Measurements from ENCODE around the gene XPNPEP2. TPM values are rescaled to one million over a fixed set of nuclear protein-coding genes. Genes with fewer than 3 reads are reported as not detected.
A peak's percentile ranks its signal among the peaks of the same experiment; 100 is the strongest.

XPNPEP2 gene
- total RNA-seq, 4 donors from 2014 or later: 3.2 to 52.0 (median 34.1) TPM

DNA sequence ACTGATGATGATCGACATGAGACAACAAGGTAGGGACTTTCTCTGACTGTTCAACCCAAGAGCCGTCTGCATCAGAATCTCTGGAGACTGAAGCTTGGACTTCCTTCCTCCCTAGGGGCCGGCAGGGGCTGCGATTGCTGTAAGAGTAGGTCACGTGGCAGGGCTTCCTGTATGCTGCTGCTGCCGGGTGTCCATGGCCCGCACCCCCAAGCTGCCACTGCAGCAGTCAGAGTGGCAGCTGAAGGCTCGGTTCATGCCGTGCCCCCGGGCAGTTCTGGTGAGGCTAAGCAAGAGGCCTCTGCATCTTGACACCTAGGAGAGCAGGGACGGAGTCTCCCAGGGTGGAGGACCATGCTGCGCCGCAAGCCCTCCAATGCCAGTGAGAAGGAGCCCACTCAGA is 41.0 kb downstream of the XPNPEP2 start, which contains the start of gene SASH3:
TSS of gene SASH3 (plus strand) at position 203 of the 400 bp plus-strand sequence. CDS start at position 352, 149 bp downstream.
- Histone ChIP-seq H3K36me3 (no peaks in the 10 kb centered on the region), H3K27ac (peak within 1 kb of the TSS; percentile 51 to 79 (median 61)), H3K4me3 (peak within 1 kb of the TSS in 2 of 4 donors; percentile 6 to 42), H3K9me3 (no peaks in the 10 kb centered on the region), H3K4me1 (no peaks in the 10 kb centered on the region), H3K27me3 (no peaks in the 10 kb centered on the region)
- in situ Hi-C loops (cut with MboI; ENCODE audit: low pct_ligation_motif_present in 1 of 4, low pct_unique_long_range_greater_than_20kb in 1 of 4, low sequenced_read_pairs in 3 of 4) (no loop called here), intact Hi-C loops (cut with DNase I; ENCODE audit: low total_unique reads) (loop anchor here (1.0 kb wide), 1 partner anchor 17 kb away; no protein-coding TSS in a partner anchor)
- TF ChIP-seq POLR2A (IDR thresholded peaks at IDR 0.05) (peak; percentile 41), EP300 (IDR thresholded peaks at IDR 0.05; ENCODE audit: low read depth) (no peak), POLR2AphosphoS5 (IDR thresholded peaks at IDR 0.05) (peak; percentile 15 to 53 (median 34))
- TF ChIP-seq, protein P1, sequence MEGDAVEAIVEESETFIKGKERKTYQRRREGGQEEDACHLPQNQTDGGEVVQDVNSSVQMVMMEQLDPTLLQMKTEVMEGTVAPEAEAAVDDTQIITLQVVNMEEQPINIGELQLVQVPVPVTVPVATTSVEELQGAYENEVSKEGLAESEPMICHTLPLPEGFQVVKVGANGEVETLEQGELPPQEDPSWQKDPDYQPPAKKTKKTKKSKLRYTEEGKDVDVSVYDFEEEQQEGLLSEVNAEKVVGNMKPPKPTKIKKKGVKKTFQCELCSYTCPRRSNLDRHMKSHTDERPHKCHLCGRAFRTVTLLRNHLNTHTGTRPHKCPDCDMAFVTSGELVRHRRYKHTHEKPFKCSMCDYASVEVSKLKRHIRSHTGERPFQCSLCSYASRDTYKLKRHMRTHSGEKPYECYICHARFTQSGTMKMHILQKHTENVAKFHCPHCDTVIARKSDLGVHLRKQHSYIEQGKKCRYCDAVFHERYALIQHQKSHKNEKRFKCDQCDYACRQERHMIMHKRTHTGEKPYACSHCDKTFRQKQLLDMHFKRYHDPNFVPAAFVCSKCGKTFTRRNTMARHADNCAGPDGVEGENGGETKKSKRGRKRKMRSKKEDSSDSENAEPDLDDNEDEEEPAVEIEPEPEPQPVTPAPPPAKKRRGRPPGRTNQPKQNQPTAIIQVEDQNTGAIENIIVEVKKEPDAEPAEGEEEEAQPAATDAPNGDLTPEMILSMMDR (IDR thresholded peaks at IDR 0.05): no peak
- 62% methylated on average over 9 of the region's 13 CpGs; no CpG with 5 or more reads in 1 of the 2 donors for WGBS, 2 donors (ENCODE audit: low coverage in 1 of 2)
- peak; percentile 63 for DNase-seq

DNA sequence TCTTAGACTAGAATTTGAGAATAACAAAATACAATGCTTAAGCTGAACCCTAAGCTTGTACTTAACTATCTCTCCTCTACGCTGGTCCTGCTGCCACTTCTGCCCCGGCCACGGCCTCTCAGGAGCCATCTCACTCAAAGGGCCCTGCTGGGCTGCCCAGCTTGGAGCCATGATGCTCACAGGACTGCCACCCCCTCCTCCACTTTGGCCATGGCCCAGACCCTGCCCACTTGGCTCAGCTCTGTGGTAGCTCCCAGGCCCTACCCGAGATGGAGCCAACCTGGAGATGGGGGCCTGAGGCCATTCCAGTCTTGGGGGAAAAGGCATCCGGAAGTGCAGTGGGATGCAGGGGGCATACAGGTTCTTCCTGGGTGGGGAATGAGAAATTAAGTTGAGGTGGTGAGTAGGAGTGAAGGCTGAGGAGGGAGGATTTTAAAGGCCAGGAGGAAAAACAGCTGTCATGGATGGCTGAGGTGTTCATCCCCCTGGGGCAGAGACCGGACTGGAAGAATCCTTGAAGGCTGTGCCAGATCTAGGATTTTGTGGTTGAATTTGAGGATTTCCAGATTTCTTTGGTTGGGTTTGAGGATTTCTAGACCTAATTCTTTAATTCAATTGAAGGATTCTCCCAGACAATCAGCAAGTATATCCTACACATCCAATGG is 41.8 kb downstream of the XPNPEP2 start:
- Histone ChIP-seq H3K36me3 (no peaks in the 10 kb centered on the region), H3K27ac (peak overlapping the region; percentile 51 to 79 (median 61)), H3K9me3 (no peaks in the 10 kb centered on the region), H3K4me3 (peak overlapping the region in 2 of 4 donors; percentile 6 to 42), H3K27me3 (no peaks in the 10 kb centered on the region), H3K4me1 (no peaks in the 10 kb centered on the region)
- intact Hi-C loops (cut with DNase I; ENCODE audit: low total_unique reads): no loop called here
- TF ChIP-seq POLR2A (IDR thresholded peaks at IDR 0.05) (no peak), EP300 (IDR thresholded peaks at IDR 0.05; ENCODE audit: low read depth) (no peak), POLR2AphosphoS5 (IDR thresholded peaks at IDR 0.05) (no peak)
- TF ChIP-seq, protein P1 (IDR thresholded peaks at IDR 0.05): no peak
- DNase-seq: no peak
- in situ Hi-C loops (cut with MboI; ENCODE audit: low pct_ligation_motif_present in 1 of 4, low pct_unique_long_range_greater_than_20kb in 1 of 4, low sequenced_read_pairs in 3 of 4): no loop called here
- 66% methylated on average over 6 of the region's 6 CpGs; no CpG with 5 or more reads in 1 of the 2 donors for WGBS, 2 donors (ENCODE audit: low coverage in 1 of 2)

DNA sequence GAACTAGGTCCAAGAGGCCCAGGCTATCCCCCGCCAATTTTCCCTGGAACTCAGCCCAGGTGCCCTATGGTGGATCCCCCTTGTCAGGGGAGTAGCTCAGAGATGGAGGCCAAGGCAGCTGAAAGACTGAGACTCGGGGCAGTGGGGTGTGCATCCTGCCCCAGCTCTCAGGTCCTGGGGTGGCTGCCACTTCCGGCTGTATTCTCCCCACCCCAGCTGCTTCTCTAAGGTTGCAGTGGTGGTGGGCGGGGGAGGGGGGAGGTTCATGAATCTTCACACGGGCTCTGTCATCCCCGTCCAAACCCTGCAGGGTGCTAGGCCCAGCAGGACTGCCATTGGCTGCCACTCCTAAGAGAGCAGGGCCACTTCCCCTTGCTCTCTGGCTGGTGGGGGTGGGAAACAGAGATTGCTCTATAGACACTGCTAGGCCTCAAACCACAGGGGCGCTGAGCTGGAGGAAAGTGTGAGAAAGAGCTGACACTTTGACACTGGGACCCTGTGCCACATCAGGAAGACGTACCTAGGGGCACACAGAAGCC is 42.4 kb downstream of the XPNPEP2 start:
- Histone ChIP-seq H3K4me3 (peak overlapping the region in 2 of 4 donors; percentile 6 to 42), H3K9me3 (no peaks in the 10 kb centered on the region), H3K27me3 (no peaks in the 10 kb centered on the region), H3K4me1 (no peaks in the 10 kb centered on the region), H3K27ac (peak overlapping the region; percentile 51 to 79 (median 61)), H3K36me3 (no peaks in the 10 kb centered on the region)
- in situ Hi-C loops (cut with MboI; ENCODE audit: low pct_ligation_motif_present in 1 of 4, low pct_unique_long_range_greater_than_20kb in 1 of 4, low sequenced_read_pairs in 3 of 4) (no loop called here), intact Hi-C loops (cut with DNase I; ENCODE audit: low total_unique reads) (no loop called here)
- peak in 1 of 3 donors; percentile 28 for TF ChIP-seq POLR2AphosphoS5 (IDR thresholded peaks at IDR 0.05)
- TF ChIP-seq, protein P1 (IDR thresholded peaks at IDR 0.05): no peak
- TF ChIP-seq EP300 (IDR thresholded peaks at IDR 0.05; ENCODE audit: low read depth): no peak
- TF ChIP-seq POLR2A (IDR thresholded peaks at IDR 0.05): peak; percentile 22
- peak; percentile 67 for DNase-seq
- WGBS, 2 donors (ENCODE audit: low coverage in 1 of 2): 77% methylated on average over 7 of the region's 8 CpGs; no CpG with 5 or more reads in 1 of the 2 donors

DNA sequence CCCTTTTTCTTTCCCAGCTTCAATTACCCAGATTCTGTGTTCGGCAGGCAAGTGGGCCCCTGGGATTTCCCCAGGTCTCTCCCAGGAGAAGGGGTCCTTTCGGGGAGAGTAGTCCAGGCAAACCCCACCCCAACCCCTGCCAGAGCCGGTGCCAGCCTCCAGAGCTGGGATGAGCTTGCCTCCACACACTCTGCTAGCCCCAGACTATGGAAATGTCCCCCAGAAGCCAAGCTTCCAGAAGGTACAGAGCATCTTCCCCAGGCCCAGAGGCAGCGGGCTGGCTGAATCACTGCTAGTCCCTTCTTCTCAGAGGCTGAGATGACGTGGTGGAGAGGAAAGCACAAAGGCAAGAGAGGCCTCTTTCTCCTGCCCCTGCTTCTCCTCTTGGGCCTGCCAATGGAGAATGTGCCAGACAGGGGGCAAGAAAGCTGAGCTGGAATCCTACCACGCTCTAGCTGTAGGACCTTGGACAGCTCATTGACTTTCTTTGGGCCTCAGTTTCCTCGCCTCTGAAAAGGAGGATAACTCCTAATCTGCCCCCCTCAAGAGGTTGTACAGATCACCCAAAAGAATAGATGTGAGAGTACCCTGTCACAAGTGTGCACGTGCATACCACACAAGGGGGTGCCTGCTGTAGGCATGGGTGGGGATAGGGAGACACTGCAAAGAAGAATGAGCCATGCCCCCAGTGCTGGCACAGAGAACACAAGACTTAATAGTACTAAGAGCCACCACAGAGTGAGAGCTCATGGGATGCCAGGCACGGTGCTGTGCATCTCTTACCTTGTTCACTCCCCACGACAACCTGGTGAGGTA is 43.1 kb downstream of the XPNPEP2 start:
- peak overlapping the region in 2 of 4 donors; percentile 12 to 65 for H3K27ac ChIP-seq
- in situ Hi-C loops (cut with MboI; ENCODE audit: low pct_ligation_motif_present in 1 of 4, low pct_unique_long_range_greater_than_20kb in 1 of 4, low sequenced_read_pairs in 3 of 4): no loop called here
- no peaks in the 10 kb centered on the region for H3K4me1 ChIP-seq
- intact Hi-C loops (cut with DNase I; ENCODE audit: low total_unique reads): no loop called here
- H3K9me3 ChIP-seq: no peaks in the 10 kb centered on the region
- no peak for DNase-seq
- H3K36me3 ChIP-seq: no peaks in the 10 kb centered on the region
- TF ChIP-seq POLR2A (IDR thresholded peaks at IDR 0.05): no peak
- TF ChIP-seq, protein P1 (IDR thresholded peaks at IDR 0.05): no peak
- no peak for TF ChIP-seq POLR2AphosphoS5 (IDR thresholded peaks at IDR 0.05)
- no peak for TF ChIP-seq EP300 (IDR thresholded peaks at IDR 0.05; ENCODE audit: low read depth)
- H3K4me3 ChIP-seq: peak overlapping the region in 1 of 4 donors; percentile 16
- 78 to 80% methylated on average over 2 to 10 of the region's 10 CpGs for WGBS, 2 donors (ENCODE audit: low coverage in 1 of 2)
- no peaks in the 10 kb centered on the region for H3K27me3 ChIP-seq
